DND-41 (cell line): ENCODE data around the gene IL9.

ENCODE experiments used
- EZH2 ChIP-seq: IDR thresholded peaks from 3 replicates; pipeline ENCODE4 v1.6.1; 2012; ENCODE audit warnings: borderline replicate concordance, low read depth, mild to moderate bottlenecking, moderate library complexity, low read length, inconsistent platforms; ENCODE audit not compliant: severe bottlenecking
- TF ChIP-seq, protein P1 (sequence below): IDR thresholded peaks from 2 replicates; pipeline ENCODE4 v1.5.1; 2012; ENCODE audit warnings: borderline replicate concordance, low read length, moderate library complexity, mild to moderate bottlenecking; ENCODE audit not compliant: poor library complexity, severe bottlenecking; ENCODE audit errors: extremely low read depth

- TF ChIP-seq, protein P1, sequence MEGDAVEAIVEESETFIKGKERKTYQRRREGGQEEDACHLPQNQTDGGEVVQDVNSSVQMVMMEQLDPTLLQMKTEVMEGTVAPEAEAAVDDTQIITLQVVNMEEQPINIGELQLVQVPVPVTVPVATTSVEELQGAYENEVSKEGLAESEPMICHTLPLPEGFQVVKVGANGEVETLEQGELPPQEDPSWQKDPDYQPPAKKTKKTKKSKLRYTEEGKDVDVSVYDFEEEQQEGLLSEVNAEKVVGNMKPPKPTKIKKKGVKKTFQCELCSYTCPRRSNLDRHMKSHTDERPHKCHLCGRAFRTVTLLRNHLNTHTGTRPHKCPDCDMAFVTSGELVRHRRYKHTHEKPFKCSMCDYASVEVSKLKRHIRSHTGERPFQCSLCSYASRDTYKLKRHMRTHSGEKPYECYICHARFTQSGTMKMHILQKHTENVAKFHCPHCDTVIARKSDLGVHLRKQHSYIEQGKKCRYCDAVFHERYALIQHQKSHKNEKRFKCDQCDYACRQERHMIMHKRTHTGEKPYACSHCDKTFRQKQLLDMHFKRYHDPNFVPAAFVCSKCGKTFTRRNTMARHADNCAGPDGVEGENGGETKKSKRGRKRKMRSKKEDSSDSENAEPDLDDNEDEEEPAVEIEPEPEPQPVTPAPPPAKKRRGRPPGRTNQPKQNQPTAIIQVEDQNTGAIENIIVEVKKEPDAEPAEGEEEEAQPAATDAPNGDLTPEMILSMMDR, result no peak
- no peak for TF ChIP-seq EZH2
These were observed 14.8 kb downstream of the IL9 start for GRCh38 chr5:135880801-135881200.
